ENCODE results near the gene TCEA2. TPM values are rescaled to one million over a fixed set of nuclear protein-coding genes. Genes with fewer than 3 reads are reported as not detected.

TCEA2 gene
- polyA plus RNA-seq, 1 donor from 2014 or later = 87.7 TPM

- no peaks in the 10 kb centered on the region for H4K20me1 ChIP-seq (ENCODE audit: insufficient read depth)
- H3K36me3 ChIP-seq (ENCODE audit: insufficient read depth, low read length) = no peaks in the 10 kb centered on the region
- H3K9ac ChIP-seq (ENCODE audit: low read length) = no peak overlapping the region
- H3K4me3 ChIP-seq (ENCODE audit: low read length) = no peak overlapping the region
- H3K9me2 ChIP-seq (ENCODE audit: insufficient read depth, low read length) = no peaks in the 10 kb centered on the region
- no peak overlapping the region for H2AFZ ChIP-seq (ENCODE audit: low read depth, low read length)
- no peaks in the 10 kb centered on the region for H3F3A ChIP-seq (ENCODE audit: insufficient read depth, low read length, poor library complexity, severe bottlenecking)
- H3K79me2 ChIP-seq (replicated peaks; ENCODE audit: insufficient read depth, low read length) = peaks cover 6% of the 10 kb centered on the region
- no peaks in the 10 kb centered on the region for H3K9me3 ChIP-seq (ENCODE audit: low read length)
- no peak overlapping the region for H3K27ac ChIP-seq (ENCODE audit: low read length)
- no peak overlapping the region for H3K4me2 ChIP-seq (ENCODE audit: low read length)
- H3K27me3 ChIP-seq (ENCODE audit: insufficient read depth, low read depth, low read length) = no peaks in the 10 kb centered on the region
- no peak for TF ChIP-seq MXI1 (conservative IDR thresholded peaks at IDR 0.05; ENCODE audit: poor library complexity, severe bottlenecking)
- TF ChIP-seq EP300 (conservative IDR thresholded peaks at IDR 0.05; ENCODE audit: poor library complexity, severe bottlenecking) = no peak
- TF ChIP-seq TAF1 (IDR thresholded peaks at IDR 0.05; ENCODE audit: low read depth) = no peak
- no peak for TF ChIP-seq POLR2AphosphoS5 (IDR thresholded peaks at IDR 0.05)
- no peak for TF ChIP-seq SMC3 (conservative IDR thresholded peaks at IDR 0.05; ENCODE audit: poor library complexity)
- TF ChIP-seq EZH2 (IDR thresholded peaks at IDR 0.05; ENCODE audit: borderline replicate concordance, insufficient read depth, low read length, poor library complexity, severe bottlenecking) = no peak
- no peak for TF ChIP-seq CTCF (IDR thresholded peaks at IDR 0.05; ENCODE audit: poor library complexity, severe bottlenecking)
- TF ChIP-seq REST (IDR thresholded peaks at IDR 0.05; ENCODE audit: borderline replicate concordance) = no peak
- no peak for TF ChIP-seq RAD21 (conservative IDR thresholded peaks at IDR 0.05)
Observed at GRCh38 chr20:64068386-64069208, 5.6 kb downstream of the TCEA2 start.

GRCh38 chr20:64069209-64069613, 6.2 kb downstream of the TCEA2 start:
- no peak for TF ChIP-seq POLR2AphosphoS5 (IDR thresholded peaks at IDR 0.05)
- no peak for TF ChIP-seq RAD21 (conservative IDR thresholded peaks at IDR 0.05)
- TF ChIP-seq EZH2 (IDR thresholded peaks at IDR 0.05; ENCODE audit: borderline replicate concordance, insufficient read depth, low read length, poor library complexity, severe bottlenecking) = no peak
- no peak for TF ChIP-seq MXI1 (conservative IDR thresholded peaks at IDR 0.05; ENCODE audit: poor library complexity, severe bottlenecking)
- TF ChIP-seq EP300 (conservative IDR thresholded peaks at IDR 0.05; ENCODE audit: poor library complexity, severe bottlenecking) = no peak
- no peak for TF ChIP-seq REST (IDR thresholded peaks at IDR 0.05; ENCODE audit: borderline replicate concordance)
- no peak for TF ChIP-seq CTCF (IDR thresholded peaks at IDR 0.05; ENCODE audit: poor library complexity, severe bottlenecking)
- TF ChIP-seq SMC3 (conservative IDR thresholded peaks at IDR 0.05; ENCODE audit: poor library complexity) = no peak
- no peak overlapping the region for H3K9ac ChIP-seq (ENCODE audit: low read length)
- H3K79me2 ChIP-seq (replicated peaks; ENCODE audit: insufficient read depth, low read length) = no peaks in the 10 kb centered on the region
- no peaks in the 10 kb centered on the region for H3F3A ChIP-seq (ENCODE audit: insufficient read depth, low read length, poor library complexity, severe bottlenecking)
- no peak overlapping the region for H3K27ac ChIP-seq (ENCODE audit: low read length)
- no peak overlapping the region for H3K4me3 ChIP-seq (ENCODE audit: low read length)
- no peak overlapping the region for H3K4me2 ChIP-seq (ENCODE audit: low read length)
- H3K9me2 ChIP-seq (ENCODE audit: insufficient read depth, low read length) = no peaks in the 10 kb centered on the region
- H4K20me1 ChIP-seq (ENCODE audit: insufficient read depth) = no peaks in the 10 kb centered on the region
- H3K36me3 ChIP-seq (ENCODE audit: insufficient read depth, low read length) = no peaks in the 10 kb centered on the region
- H3K9me3 ChIP-seq (ENCODE audit: low read length) = no peaks in the 10 kb centered on the region
- H2AFZ ChIP-seq (ENCODE audit: low read depth, low read length) = no peak overlapping the region
- H3K27me3 ChIP-seq (ENCODE audit: insufficient read depth, low read depth, low read length) = no peaks in the 10 kb centered on the region
